Tibial nerve (tissue), 4 donors: ENCODE measurements around the gene KLHDC4. TPM values are rescaled to one million over a fixed set of nuclear protein-coding genes. Genes with fewer than 3 reads are reported as not detected.

Experiments used
- DNase-seq, 2 donors: peaks; one replicate each; pipeline ENCODE4 v3.0.0-alpha.2; 2019; ENCODE audit warnings: low spot score in 2 of 2
- H3K27ac ChIP-seq, 4 donors: fragments of 200-600 bp; sonication (generic) in 3 of 4; one replicate each; pipeline ENCODE4 v1.5.1; 2017 to 2019; ENCODE audit warnings: mild to moderate bottlenecking in 1 of 4
- H3K27me3 ChIP-seq, 2 donors: fragments of 200-600 bp; sonication (generic) in 1 of 2; one replicate each; pipeline versions ENCODE4 v1.5.1 to v1.6.0; 2017 to 2019
- H3K36me3 ChIP-seq, 3 donors: fragments of 200-600 bp; sonication (generic); one replicate each; pipeline ENCODE4 v1.5.1; 2018 to 2019
- H3K4me1 ChIP-seq, 4 donors: fragments of 200-600 bp; sonication (generic) in 3 of 4; one replicate each; pipeline ENCODE4 v1.5.1; 2017 to 2019
- H3K4me3 ChIP-seq, 4 donors: fragments of 200-600 bp; sonication (generic) in 3 of 4; one replicate each; pipeline ENCODE4 v1.5.1; 2017 to 2019; ENCODE audit warnings: mild to moderate bottlenecking in 1 of 4, moderate library complexity in 1 of 4
- H3K9me3 ChIP-seq, 4 donors: fragments of 200-600 bp; sonication (generic) in 3 of 4; one replicate each; pipeline ENCODE4 v1.5.1; 2017 to 2019
- EP300 ChIP-seq, 2 donors: sonication (generic); formaldehyde crosslinking; IDR thresholded peaks; one replicate each; pipeline ENCODE4 v1.6.1; 2017; ENCODE audit warnings: antibody characterized with exemption in 2 of 2, mild to moderate bottlenecking in 1 of 2
- POLR2A ChIP-seq, 2 donors: fragments of 450-650 bp; IDR thresholded peaks; one replicate each; pipeline ENCODE4 v1.6.1; 2017; ENCODE audit warnings: antibody characterized with exemption in 2 of 2, mild to moderate bottlenecking in 2 of 2, moderate library complexity in 2 of 2
- WGBS, 2 donors: methylation state at CpG; one replicate each; pipeline ENCODE4 v1.1.5; 2018; 5-methylcytosine and 5-hydroxymethylcytosine counted together
- total RNA-seq, 4 donors: library from RNA; depleted of rRNA; stranded (reverse); fragments of >200 nt; gene quantifications; one replicate each; pipeline ENCODE4 v1.1.0, GENCODE V29; 2016
- TF ChIP-seq, protein P1 (sequence below), 5 experiments: fragments of 200-600 bp in 3 of 5; fragments of 450-650 bp in 2 of 5; sonication (generic) in 3 of 5; IDR thresholded peaks; one replicate each; pipeline ENCODE4 v1.5.1; 2016 to 2019; ENCODE audit warnings: antibody characterized with exemption in 5 of 5, mild to moderate bottlenecking in 3 of 5, moderate library complexity in 2 of 5

The KLHDC4 gene
- total RNA-seq, 4 donors from 2014 or later, result 26.9 to 61.5 (median 42.5) TPM

GRCh38 chr16:87675111-87675719 is 90.6 kb downstream of the KLHDC4 start:
- H3K27ac ChIP-seq, result no peak overlapping the region
- 19 to 33% methylated on average over 15 of the region's 15 CpGs for WGBS, 2 donors
- DNase-seq, result no peak
- H3K4me3 ChIP-seq, result no peak overlapping the region
- H3K27me3 ChIP-seq, result peaks cover 0 to 28% of the 10 kb centered on the region in 2 donors
- TF ChIP-seq POLR2A (IDR thresholded peaks at IDR 0.05) (no peak), EP300 (IDR thresholded peaks at IDR 0.05) (no peak)
- TF ChIP-seq, protein P1, sequence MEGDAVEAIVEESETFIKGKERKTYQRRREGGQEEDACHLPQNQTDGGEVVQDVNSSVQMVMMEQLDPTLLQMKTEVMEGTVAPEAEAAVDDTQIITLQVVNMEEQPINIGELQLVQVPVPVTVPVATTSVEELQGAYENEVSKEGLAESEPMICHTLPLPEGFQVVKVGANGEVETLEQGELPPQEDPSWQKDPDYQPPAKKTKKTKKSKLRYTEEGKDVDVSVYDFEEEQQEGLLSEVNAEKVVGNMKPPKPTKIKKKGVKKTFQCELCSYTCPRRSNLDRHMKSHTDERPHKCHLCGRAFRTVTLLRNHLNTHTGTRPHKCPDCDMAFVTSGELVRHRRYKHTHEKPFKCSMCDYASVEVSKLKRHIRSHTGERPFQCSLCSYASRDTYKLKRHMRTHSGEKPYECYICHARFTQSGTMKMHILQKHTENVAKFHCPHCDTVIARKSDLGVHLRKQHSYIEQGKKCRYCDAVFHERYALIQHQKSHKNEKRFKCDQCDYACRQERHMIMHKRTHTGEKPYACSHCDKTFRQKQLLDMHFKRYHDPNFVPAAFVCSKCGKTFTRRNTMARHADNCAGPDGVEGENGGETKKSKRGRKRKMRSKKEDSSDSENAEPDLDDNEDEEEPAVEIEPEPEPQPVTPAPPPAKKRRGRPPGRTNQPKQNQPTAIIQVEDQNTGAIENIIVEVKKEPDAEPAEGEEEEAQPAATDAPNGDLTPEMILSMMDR (IDR thresholded peaks at IDR 0.05), result no peak
- no peaks in the 10 kb centered on the region for H3K4me1 ChIP-seq
- H3K36me3 ChIP-seq, result no peaks in the 10 kb centered on the region
- H3K9me3 ChIP-seq, result no peaks in the 10 kb centered on the region

GRCh38 chr16:87674419-87674818 is 91.4 kb downstream of the KLHDC4 start:
- H3K4me1 ChIP-seq, result no peaks in the 10 kb centered on the region
- no peaks in the 10 kb centered on the region for H3K9me3 ChIP-seq
- no peak overlapping the region for H3K4me3 ChIP-seq
- no peak for DNase-seq
- no peak overlapping the region for H3K27ac ChIP-seq
- H3K27me3 ChIP-seq, result peaks cover 0 to 30% of the 10 kb centered on the region in 2 donors
- WGBS, 2 donors, result 73 to 80% methylated on average over 5 of the region's 5 CpGs
- TF ChIP-seq, protein P1 (IDR thresholded peaks at IDR 0.05), result no peak
- TF ChIP-seq EP300 (IDR thresholded peaks at IDR 0.05) (no peak), POLR2A (IDR thresholded peaks at IDR 0.05) (no peak)
- H3K36me3 ChIP-seq, result no peaks in the 10 kb centered on the region

DNA sequence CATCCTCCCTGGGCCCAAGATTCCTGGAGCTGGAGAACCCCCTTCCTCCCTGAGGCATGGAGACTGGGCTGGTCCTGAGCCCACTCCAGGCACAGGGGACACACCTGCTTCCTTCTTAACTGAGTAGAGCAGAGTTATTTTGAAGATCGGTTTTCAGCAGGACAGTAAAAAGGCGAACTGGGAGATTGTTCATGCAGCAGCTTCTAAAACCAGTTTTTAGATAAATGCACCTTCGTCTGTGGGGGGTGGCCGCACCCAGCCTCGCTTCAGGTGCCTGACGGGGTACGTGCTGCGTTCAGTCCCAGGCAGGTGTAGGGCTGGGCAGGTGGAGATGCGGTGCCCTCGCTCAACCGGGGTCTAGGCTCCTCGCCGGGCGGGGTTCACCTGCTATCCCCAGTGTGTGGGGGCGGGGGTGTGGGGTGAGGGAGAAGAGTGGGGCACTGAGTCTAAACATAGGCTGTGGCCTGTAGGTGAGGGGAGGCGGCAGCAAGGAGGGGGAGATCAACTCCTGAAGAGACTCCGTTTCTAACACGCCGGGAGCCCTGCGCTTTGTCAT is 94.0 kb downstream of the KLHDC4 start:
- WGBS, 2 donors, result 83 to 92% methylated on average over 8 to 18 of the region's 20 CpGs

DNA sequence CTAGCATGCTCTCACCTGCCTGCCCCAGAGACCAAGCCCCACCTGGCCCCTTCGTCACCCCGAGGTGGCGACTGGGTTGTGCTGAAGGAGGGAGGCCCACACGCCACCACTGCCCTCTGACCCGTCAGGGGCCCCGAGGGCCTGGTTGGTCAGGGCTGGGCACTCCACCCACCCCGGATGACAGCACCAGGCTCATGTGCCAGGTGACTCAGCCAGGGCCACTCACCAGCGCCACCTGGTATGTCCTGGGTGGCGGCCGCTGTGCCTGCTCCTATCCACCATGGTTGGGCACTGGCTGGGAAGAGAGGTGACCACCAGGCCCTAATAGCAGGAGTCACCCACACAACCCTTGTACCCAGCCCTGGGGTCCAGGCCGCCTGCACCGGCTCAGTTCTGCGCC is 94.6 kb downstream of the KLHDC4 start:
- Histone ChIP-seq H3K4me3 (no peak overlapping the region), H3K9me3 (no peaks in the 10 kb centered on the region), H3K4me1 (no peaks in the 10 kb centered on the region), H3K27me3 (peaks cover 0 to 47% of the 10 kb centered on the region in 2 donors), H3K36me3 (no peaks in the 10 kb centered on the region), H3K27ac (no peak overlapping the region)
- DNase-seq, result no peak
- no peak for TF ChIP-seq EP300 (IDR thresholded peaks at IDR 0.05)
- TF ChIP-seq, protein P1 (IDR thresholded peaks at IDR 0.05), result no peak
- TF ChIP-seq POLR2A (IDR thresholded peaks at IDR 0.05), result no peak
- 82 to 90% methylated on average over 8 to 9 of the region's 13 CpGs for WGBS, 2 donors

More for the DNA sequence above, 94.0 kb downstream of the KLHDC4 start:
- no peak overlapping the region for H3K4me3 ChIP-seq
- peaks cover 0 to 41% of the 10 kb centered on the region in 2 donors for H3K27me3 ChIP-seq
- H3K4me1 ChIP-seq, result no peaks in the 10 kb centered on the region
- H3K27ac ChIP-seq, result no peak overlapping the region
- TF ChIP-seq POLR2A (IDR thresholded peaks at IDR 0.05), result no peak
- TF ChIP-seq, protein P1 (IDR thresholded peaks at IDR 0.05), result no peak
- no peak for TF ChIP-seq EP300 (IDR thresholded peaks at IDR 0.05)
- no peak for DNase-seq
- H3K9me3 ChIP-seq, result no peaks in the 10 kb centered on the region
- no peaks in the 10 kb centered on the region for H3K36me3 ChIP-seq

DNA sequence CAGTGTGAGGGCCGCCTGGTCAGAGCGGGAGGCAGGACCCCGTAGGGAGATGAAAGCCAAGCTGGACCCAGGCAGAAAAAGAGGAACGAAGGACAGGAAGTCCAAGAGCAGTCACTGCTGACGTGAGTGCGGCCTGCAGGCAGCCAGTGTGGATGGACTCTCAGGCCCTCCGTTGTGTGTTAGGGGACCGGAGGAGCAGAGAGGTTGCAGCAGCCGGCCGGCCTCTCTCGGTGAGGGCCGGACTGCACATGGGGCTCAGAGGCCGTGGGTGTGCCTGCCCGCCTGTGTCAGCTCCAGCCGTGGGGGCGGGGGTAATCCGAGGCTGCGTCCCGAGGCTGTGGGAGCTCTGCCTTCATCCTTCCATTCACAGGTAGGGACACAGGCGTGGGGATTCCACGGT is 96.1 kb downstream of the KLHDC4 start:
- DNase-seq, result no peak
- Histone ChIP-seq H3K27ac (no peak overlapping the region), H3K4me1 (no peaks in the 10 kb centered on the region), H3K4me3 (no peak overlapping the region), H3K27me3 (peaks cover 0 to 49% of the 10 kb centered on the region in 2 donors), H3K36me3 (no peaks in the 10 kb centered on the region), H3K9me3 (no peaks in the 10 kb centered on the region)
- TF ChIP-seq POLR2A (IDR thresholded peaks at IDR 0.05), result no peak
- TF ChIP-seq, protein P1 (IDR thresholded peaks at IDR 0.05), result no peak
- TF ChIP-seq EP300 (IDR thresholded peaks at IDR 0.05), result no peak
- WGBS, 2 donors, result 51 to 59% methylated on average over 8 to 21 of the region's 21 CpGs
